ENCODE measurements around the gene PTPRG.

DNA sequence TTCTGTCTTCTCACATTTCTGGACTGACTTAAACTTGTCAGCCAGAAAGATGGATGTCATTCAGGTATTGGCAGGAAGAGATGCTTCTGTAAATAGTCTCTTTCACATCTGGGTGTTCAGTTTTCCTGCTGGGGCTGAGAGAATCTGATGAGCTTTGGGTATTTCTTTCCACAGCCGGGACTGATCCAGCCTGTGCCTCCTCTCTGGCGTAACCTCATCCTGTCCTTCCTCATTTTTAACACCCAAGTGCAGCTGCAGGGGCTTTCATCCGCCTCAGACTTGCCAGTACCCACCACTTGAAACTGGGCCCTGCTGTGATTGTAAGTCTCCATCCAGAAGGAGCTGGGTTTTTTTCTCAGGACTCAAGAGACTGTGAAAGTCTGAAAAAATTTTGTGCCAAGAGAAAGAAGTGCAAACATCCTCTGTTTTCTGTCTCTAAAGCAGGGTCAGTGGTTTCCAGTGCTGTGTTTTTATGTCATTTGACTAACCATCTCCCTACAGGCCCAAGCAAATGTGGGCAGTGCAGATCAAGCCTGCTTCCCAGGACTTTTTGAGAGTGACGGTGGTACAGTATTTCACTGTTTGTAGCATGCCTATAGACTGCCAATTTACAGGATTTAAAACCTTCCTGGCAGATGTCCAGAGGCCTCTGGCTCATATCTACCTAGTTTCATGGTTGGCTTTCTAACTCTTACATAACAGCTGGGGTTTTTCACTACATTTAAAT lies 342.7 kb downstream of the PTPRG start:
- TF ChIP-seq POLR2AphosphoS5 (IDR thresholded peaks at IDR 0.05; ENCODE audit: low read depth, low read length) (no peak), TAF1 (IDR thresholded peaks at IDR 0.05; ENCODE audit: borderline replicate concordance, low read depth, low read length) (no peak)
